Measurements from ENCODE around the gene MPC1.
"Not testable (repeated sequence)": the region's sequence is repeated elsewhere in the genome, so short reads cannot be mapped to it uniquely, and the experiment has no call there.

MPC1 gene

GRCh38 chr6:166365806-166366205 lies 16.9 kb downstream of the MPC1 start:
- TF ChIP-seq ZFX (IDR thresholded peaks at IDR 0.05; ENCODE audit: borderline replicate concordance), result no peak
- TF ChIP-seq, protein P1, sequence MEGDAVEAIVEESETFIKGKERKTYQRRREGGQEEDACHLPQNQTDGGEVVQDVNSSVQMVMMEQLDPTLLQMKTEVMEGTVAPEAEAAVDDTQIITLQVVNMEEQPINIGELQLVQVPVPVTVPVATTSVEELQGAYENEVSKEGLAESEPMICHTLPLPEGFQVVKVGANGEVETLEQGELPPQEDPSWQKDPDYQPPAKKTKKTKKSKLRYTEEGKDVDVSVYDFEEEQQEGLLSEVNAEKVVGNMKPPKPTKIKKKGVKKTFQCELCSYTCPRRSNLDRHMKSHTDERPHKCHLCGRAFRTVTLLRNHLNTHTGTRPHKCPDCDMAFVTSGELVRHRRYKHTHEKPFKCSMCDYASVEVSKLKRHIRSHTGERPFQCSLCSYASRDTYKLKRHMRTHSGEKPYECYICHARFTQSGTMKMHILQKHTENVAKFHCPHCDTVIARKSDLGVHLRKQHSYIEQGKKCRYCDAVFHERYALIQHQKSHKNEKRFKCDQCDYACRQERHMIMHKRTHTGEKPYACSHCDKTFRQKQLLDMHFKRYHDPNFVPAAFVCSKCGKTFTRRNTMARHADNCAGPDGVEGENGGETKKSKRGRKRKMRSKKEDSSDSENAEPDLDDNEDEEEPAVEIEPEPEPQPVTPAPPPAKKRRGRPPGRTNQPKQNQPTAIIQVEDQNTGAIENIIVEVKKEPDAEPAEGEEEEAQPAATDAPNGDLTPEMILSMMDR (IDR thresholded peaks at IDR 0.05), result no peak
- H3K27ac ChIP-seq, result no peak overlapping the region

GRCh38 chr6:166365221-166365620 lies 17.5 kb downstream of the MPC1 start:
- TF ChIP-seq ZFX (IDR thresholded peaks at IDR 0.05; ENCODE audit: borderline replicate concordance), result no peak
- TF ChIP-seq, protein P1 (IDR thresholded peaks at IDR 0.05), result no peak
- no peak overlapping the region for H3K27ac ChIP-seq

- no peak for TF ChIP-seq ZFX (IDR thresholded peaks at IDR 0.05; ENCODE audit: borderline replicate concordance)
- TF ChIP-seq, protein P1 (IDR thresholded peaks at IDR 0.05), result no peak
- no peak overlapping the region for H3K27ac ChIP-seq
These were observed 18.3 kb downstream of the MPC1 start for GRCh38 chr6:166364456-166364855.

DNA sequence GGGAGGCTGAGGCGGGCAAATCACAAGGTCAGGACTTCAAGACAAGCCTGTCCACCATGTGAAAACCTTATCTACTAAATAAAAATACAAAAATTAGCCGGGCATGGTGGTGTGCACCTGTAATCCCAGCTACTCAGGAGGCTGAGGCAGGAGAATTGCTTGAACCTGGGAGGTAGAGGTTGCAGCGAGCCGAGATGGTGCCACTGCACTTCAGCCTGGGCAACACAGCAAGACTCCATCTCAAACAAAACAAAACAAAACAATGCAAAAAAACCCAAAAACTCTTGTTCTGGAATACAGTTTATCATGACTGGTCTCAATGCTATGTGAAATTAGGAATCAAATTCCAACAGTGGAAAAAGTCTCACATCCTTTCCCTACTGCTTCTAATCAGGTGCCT lies 20.3 kb downstream of the MPC1 start:
- H3K27ac ChIP-seq, result not testable (repeated sequence)

DNA sequence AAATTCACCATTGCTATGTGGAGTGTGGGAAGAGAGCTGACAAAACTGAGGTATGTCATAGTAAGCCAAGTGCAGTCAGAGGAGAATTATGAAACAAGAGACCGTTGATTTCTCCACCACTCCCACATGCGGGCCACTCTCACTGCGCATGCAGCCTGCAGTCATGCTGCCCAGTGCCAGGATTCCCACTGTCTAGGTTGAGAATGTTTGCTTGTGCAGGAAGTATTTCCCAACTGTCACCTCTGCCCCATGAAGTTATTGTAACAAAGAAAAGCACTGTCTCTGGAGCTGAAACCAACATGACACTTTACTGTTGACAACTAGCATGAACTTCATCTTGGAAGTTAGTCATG lies 21.7 kb downstream of the MPC1 start:
- H3K27ac ChIP-seq, result no peak overlapping the region
- no peak for TF ChIP-seq ZFX (IDR thresholded peaks at IDR 0.05; ENCODE audit: borderline replicate concordance)
- TF ChIP-seq, protein P1 (IDR thresholded peaks at IDR 0.05), result no peak

- TF ChIP-seq, protein P1 (IDR thresholded peaks at IDR 0.05), result no peak
- TF ChIP-seq ZFX (IDR thresholded peaks at IDR 0.05; ENCODE audit: borderline replicate concordance), result no peak
- no peak overlapping the region for H3K27ac ChIP-seq
These were observed 22.3 kb downstream of the MPC1 start for GRCh38 chr6:166360243-166361076.

- TF ChIP-seq, protein P1 (IDR thresholded peaks at IDR 0.05), result no peak
- TF ChIP-seq ZFX (IDR thresholded peaks at IDR 0.05; ENCODE audit: borderline replicate concordance), result no peak
- no peak overlapping the region for H3K27ac ChIP-seq
These were observed 27.2 kb downstream of the MPC1 start for GRCh38 chr6:166355552-166355951.

DNA sequence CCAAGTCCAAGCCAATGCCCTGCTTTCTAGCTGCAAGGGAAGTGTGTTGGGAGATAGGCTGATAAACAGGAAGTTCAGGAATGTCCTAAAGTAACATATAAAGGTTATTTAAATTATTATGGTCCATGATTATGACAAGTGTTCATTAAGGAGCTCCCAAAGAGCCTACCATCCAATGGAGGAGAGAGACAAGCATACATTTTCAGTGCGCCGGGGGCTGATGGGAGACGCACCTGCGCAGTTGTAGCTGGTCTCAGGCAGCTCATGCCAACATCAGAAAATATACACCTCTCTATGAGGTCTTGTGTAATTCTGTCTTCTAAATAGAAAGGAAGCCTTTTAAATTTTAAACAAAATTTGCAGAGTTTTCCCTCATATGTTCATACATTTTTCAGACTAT lies 27.8 kb downstream of the MPC1 start:
- H3K27ac ChIP-seq, result no peak overlapping the region
- TF ChIP-seq ZFX (IDR thresholded peaks at IDR 0.05; ENCODE audit: borderline replicate concordance), result no peak
- TF ChIP-seq, protein P1 (IDR thresholded peaks at IDR 0.05), result no peak
